GM12891 (cell line): ENCODE data around the gene NOTCH2.

Experiments used
- POLR2A ChIP-seq: IDR thresholded peaks from 2 replicates; pipeline ENCODE4 v1.6.1; 2011; ENCODE audit warnings: low read depth, low read length, control low read depth
- POLR2AphosphoS5 ChIP-seq: IDR thresholded peaks from 2 replicates; pipeline ENCODE4 v1.6.1; 2011; ENCODE audit warnings: low read depth, low read length, control low read depth
- POU2F2 ChIP-seq: IDR thresholded peaks from 2 replicates; pipeline ENCODE4 v1.6.1; 2011; ENCODE audit warnings: low read depth, mild to moderate bottlenecking, control low read depth, low read length, moderate library complexity
- SPI1 ChIP-seq: IDR thresholded peaks from 2 replicates; pipeline ENCODE4 v1.6.1; 2011; ENCODE audit warnings: low read depth, low read length, control low read depth
- TAF1 ChIP-seq: IDR thresholded peaks from 2 replicates; pipeline ENCODE4 v1.6.1; 2011; ENCODE audit warnings: low read depth, low read length, control low read depth

DNA sequence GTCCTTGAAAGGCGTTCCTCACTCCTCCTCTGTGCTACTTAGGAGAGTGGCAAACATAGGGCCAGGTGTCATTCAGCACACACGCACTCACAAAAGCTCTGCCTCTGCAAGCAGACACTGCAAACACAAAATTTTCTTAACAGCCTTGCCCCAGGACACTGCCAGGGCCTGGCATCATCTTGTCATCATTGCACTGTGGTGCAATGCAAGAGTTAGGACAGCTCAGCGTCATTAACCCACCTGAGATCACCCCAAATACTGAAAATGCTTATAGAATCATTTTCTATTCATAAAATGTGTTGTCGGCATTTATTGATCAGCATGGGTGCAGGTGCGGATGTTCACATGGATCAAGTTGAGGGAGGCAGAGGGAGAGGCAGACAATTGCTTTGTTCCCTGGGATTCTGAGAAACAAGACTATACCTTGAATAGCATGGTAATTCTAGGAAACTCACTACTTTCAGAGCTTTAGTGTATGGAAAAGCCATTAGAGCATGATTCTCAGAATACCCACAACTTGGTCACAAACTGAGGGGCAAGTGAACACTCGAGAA lies 176.1 kb downstream of the NOTCH2 start:
- TF ChIP-seq POLR2A (no peak), POLR2AphosphoS5 (no peak), TAF1 (no peak), POU2F2 (no peak), SPI1 (no peak)
